Spleen (tissue), 7 donors: ENCODE measurements around the gene UBE2D2.

Experiments used
- CTCF ChIP-seq, 11 experiments: fragments of 200-600 bp in 7 of 11; fragments of 450-650 bp in 4 of 11; sonication (generic) in 4 of 11; IDR thresholded peaks in 8 of 11; conservative IDR thresholded peaks in 3 of 11; 1 replicate in 7 of 11; 2 replicates in 4 of 11; pipeline versions ENCODE4 v1.4.0 to v1.8.0; 2016 to 2021; ENCODE audit warnings: antibody characterized with exemption in 11 of 11, inconsistent platforms in 4 of 11, mild to moderate bottlenecking in 1 of 11
- POLR2A ChIP-seq, 3 donors: fragments of 450-650 bp; IDR thresholded peaks; one replicate each; pipeline ENCODE4 v1.5.1; 2017; ENCODE audit warnings: antibody characterized with exemption in 3 of 3, mild to moderate bottlenecking in 1 of 3
- POLR2AphosphoS5 ChIP-seq, 3 donors: sonication (generic); formaldehyde crosslinking; IDR thresholded peaks; one replicate each; pipeline ENCODE4 v1.5.1; 2017; ENCODE audit warnings: antibody characterized with exemption in 3 of 3
- donor health status: DM: no; HTN: no; CAD: no; lungs with moderate emphysema.
- donor health status: DM: no; HTN: no; CAD: no.
- donor health status: DM: no; HTN: no; CAD: no.

- no peak for TF ChIP-seq CTCF (IDR thresholded peaks at IDR 0.05 in 8 of 11, conservative IDR thresholded peaks at IDR 0.05 in 3 of 11)
- TF ChIP-seq POLR2A (IDR thresholded peaks at IDR 0.05): no peak
- TF ChIP-seq POLR2AphosphoS5 (IDR thresholded peaks at IDR 0.05): no peak
Observed at GRCh38 chr5:139549162-139549894, 11.8 kb upstream of the UBE2D2 start.
